ENCODE results near the gene PAPPA.

DNA sequence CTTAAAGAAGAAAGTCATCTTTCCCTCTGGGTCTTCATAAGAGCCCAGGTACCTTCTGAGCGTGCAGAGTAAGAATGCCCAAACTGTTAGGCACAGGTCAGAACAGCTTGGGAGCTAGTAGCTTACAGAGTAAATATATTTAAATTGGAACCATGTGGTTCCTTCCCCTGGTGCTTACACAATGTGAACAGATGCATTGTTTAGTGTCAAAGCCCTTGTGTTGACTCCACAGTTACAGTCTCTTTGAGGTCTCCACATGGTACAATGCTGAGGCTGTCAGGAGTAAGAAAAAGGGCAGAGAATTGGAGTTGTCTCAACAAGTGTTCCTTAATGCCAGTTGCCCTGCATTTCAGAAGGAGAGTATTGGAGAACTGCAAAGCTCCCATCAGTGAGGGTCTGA lies 188.5 kb downstream of the PAPPA start:
- TF ChIP-seq, protein P1, sequence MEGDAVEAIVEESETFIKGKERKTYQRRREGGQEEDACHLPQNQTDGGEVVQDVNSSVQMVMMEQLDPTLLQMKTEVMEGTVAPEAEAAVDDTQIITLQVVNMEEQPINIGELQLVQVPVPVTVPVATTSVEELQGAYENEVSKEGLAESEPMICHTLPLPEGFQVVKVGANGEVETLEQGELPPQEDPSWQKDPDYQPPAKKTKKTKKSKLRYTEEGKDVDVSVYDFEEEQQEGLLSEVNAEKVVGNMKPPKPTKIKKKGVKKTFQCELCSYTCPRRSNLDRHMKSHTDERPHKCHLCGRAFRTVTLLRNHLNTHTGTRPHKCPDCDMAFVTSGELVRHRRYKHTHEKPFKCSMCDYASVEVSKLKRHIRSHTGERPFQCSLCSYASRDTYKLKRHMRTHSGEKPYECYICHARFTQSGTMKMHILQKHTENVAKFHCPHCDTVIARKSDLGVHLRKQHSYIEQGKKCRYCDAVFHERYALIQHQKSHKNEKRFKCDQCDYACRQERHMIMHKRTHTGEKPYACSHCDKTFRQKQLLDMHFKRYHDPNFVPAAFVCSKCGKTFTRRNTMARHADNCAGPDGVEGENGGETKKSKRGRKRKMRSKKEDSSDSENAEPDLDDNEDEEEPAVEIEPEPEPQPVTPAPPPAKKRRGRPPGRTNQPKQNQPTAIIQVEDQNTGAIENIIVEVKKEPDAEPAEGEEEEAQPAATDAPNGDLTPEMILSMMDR (IDR thresholded peaks at IDR 0.05) = no peak
- no peak for TF ChIP-seq POLR2A (IDR thresholded peaks at IDR 0.05)
